OCI-LY3 (cell line): Measurements from ENCODE around the gene AGPAT4.

ENCODE experiments used
- EZH2phosphoT487 ChIP-seq: fragments of 200-600 bp; shearing (Covaris generic); IDR thresholded peaks from 2 replicates; pipeline ENCODE4 v1.6.1; 2018; ENCODE audit warnings: antibody characterized with exemption, mixed run types, low read depth
- TF ChIP-seq, protein P1 (sequence below): fragments of 200-600, 300-600 bp; sonication (generic); IDR thresholded peaks from 2 replicates; pipeline ENCODE4 v1.5.1; 2014; ENCODE audit warnings: antibody characterized with exemption, low read length, low read depth

DNA sequence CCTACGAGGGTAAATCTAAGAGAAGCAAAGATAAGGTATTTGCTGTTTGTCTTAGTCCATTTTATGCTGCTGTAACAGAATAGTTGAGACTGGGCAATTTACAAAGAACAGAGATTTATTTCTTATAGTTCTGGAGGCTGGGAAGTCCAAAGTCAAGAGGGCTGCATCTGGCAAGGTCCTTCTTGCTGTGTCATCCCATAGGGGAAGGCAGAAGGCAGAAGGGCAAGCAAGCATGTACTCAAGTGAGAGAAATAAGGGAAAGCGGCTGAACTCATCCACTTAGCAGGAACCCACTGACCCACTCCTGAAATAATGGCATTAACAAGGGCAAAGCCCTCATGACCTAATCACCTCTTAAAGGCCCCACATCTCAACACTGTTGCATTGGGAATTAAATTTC, 102.7 kb downstream of the AGPAT4 start:
- TF ChIP-seq, protein P1, sequence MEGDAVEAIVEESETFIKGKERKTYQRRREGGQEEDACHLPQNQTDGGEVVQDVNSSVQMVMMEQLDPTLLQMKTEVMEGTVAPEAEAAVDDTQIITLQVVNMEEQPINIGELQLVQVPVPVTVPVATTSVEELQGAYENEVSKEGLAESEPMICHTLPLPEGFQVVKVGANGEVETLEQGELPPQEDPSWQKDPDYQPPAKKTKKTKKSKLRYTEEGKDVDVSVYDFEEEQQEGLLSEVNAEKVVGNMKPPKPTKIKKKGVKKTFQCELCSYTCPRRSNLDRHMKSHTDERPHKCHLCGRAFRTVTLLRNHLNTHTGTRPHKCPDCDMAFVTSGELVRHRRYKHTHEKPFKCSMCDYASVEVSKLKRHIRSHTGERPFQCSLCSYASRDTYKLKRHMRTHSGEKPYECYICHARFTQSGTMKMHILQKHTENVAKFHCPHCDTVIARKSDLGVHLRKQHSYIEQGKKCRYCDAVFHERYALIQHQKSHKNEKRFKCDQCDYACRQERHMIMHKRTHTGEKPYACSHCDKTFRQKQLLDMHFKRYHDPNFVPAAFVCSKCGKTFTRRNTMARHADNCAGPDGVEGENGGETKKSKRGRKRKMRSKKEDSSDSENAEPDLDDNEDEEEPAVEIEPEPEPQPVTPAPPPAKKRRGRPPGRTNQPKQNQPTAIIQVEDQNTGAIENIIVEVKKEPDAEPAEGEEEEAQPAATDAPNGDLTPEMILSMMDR = no peak
- no peak for TF ChIP-seq EZH2phosphoT487
